Measurements from ENCODE around the gene CDK14.

DNA sequence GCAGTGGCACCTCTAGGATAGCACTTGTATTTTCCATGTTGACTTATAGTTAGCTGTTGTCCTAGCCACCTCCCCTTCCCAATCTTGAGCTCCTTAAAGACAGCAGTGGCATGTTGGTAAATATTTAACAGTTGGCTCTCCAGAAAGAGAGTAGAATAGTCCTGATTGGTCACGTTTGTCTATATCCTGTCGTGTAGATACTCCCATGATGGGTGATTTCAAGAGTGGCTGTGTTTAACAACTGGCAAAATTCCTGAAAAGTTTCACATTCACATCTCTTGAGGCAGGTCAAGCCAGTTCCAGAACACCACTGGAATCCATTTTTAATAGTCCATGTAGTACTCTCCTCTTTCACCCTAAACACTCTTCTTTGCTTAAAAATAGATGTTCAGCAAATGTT, 599.9 kb downstream of the CDK14 start:
- TF ChIP-seq, protein P1, sequence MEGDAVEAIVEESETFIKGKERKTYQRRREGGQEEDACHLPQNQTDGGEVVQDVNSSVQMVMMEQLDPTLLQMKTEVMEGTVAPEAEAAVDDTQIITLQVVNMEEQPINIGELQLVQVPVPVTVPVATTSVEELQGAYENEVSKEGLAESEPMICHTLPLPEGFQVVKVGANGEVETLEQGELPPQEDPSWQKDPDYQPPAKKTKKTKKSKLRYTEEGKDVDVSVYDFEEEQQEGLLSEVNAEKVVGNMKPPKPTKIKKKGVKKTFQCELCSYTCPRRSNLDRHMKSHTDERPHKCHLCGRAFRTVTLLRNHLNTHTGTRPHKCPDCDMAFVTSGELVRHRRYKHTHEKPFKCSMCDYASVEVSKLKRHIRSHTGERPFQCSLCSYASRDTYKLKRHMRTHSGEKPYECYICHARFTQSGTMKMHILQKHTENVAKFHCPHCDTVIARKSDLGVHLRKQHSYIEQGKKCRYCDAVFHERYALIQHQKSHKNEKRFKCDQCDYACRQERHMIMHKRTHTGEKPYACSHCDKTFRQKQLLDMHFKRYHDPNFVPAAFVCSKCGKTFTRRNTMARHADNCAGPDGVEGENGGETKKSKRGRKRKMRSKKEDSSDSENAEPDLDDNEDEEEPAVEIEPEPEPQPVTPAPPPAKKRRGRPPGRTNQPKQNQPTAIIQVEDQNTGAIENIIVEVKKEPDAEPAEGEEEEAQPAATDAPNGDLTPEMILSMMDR (IDR thresholded peaks at IDR 0.05): no peak
- TF ChIP-seq POLR2A (IDR thresholded peaks at IDR 0.05): no peak

All from esophagus squamous epithelium (tissue), 4 donors.